ENCODE measurements around the gene IGSF9. TPM values are rescaled to one million over a fixed set of nuclear protein-coding genes. Genes with fewer than 3 reads are reported as not detected.

The IGSF9 gene
- total and polyA plus RNA-seq, 2 of the 4 experiments (the other 2 are of a cell fraction) = 0.05 TPM; not detected in 1

DNA sequence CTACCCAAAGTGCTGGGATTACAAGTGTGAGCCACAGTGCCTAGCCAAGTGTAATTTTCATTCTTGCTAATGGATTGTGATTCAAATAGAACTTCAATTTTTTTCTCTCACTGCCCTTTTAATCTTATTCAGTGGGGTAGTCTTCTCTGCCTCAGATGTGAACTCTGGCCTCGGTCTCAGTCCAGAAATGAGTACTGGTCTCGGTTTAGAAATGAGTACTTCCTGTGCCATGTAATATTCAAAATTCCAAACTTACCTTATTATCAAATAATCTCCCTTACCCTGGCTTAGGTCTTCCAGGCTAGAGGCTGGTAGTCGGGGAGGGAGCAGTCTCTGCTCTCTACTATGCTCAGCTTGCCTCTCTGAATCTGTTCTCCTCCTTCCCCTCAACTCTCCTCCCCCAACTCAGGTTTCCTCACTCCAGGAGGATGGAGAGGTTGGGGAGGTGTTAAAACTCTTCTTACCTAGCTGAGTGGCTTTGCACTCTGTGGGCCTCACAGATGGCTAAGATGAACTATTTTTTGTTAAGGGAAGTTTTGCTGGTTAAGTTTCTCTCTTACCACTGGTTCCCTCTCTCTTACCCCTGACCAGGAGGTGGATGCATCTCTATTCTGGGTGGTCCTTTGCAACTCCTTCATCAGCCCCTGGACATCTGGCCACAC is 13.4 kb upstream of the IGSF9 start:
- no peak overlapping the region for H2AK9ac ChIP-seq (replicated peaks; ENCODE audit: low read depth, low read length, poor library complexity)
- no peak overlapping the region for H4K91ac ChIP-seq (ENCODE audit: insufficient read depth, low read depth, low read length)
- TF ChIP-seq, protein P1, sequence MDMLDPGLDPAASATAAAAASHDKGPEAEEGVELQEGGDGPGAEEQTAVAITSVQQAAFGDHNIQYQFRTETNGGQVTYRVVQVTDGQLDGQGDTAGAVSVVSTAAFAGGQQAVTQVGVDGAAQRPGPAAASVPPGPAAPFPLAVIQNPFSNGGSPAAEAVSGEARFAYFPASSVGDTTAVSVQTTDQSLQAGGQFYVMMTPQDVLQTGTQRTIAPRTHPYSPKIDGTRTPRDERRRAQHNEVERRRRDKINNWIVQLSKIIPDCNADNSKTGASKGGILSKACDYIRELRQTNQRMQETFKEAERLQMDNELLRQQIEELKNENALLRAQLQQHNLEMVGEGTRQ (IDR thresholded peaks at IDR 0.05; ENCODE audit: low read depth, low read length) = no peak
- TF ChIP-seq FOS (IDR thresholded peaks at IDR 0.05; ENCODE audit: low read depth, low read length) (no peak), BHLHE40 (IDR thresholded peaks at IDR 0.05; ENCODE audit: low read depth, low read length) (no peak)
- H3K4me3 ChIP-seq (ENCODE audit: insufficient read depth, low read depth, low read length) = no peak overlapping the region
- H3K4me1 ChIP-seq (ENCODE audit: control insufficient read depth, insufficient read depth, low read length) = peaks cover 3% of the 10 kb centered on the region; the same call in 1 of the 2 replicates
- H3K18ac ChIP-seq (ENCODE audit: low read depth, low read length) = no peak overlapping the region
- no peak overlapping the region for H2BK120ac ChIP-seq (ENCODE audit: low read depth, low read length)
- no peak overlapping the region for H3K23ac ChIP-seq (ENCODE audit: low read depth, low read length)
- no TSS peak for BruUV-seq (replicated peaks)
- no peaks in the 10 kb centered on the region; the same call in 1 of the 2 replicates for H3K27me3 ChIP-seq (ENCODE audit: control insufficient read depth, insufficient read depth, low read length)
- no peak overlapping the region for H2BK20ac ChIP-seq (ENCODE audit: low read depth, low read length)
- H3K56ac ChIP-seq (ENCODE audit: extremely low read depth, insufficient read depth, low read length) = no peak overlapping the region
- no peak overlapping the region for H3K9ac ChIP-seq (ENCODE audit: low read depth, low read length)
- H3K4ac ChIP-seq (ENCODE audit: low read depth, low read length) = no peak overlapping the region
- DNase-seq (no peak), ATAC-seq (ENCODE audit: low read depth) (no peak)
- H4K8ac ChIP-seq (ENCODE audit: low read depth in 2 of 2, low read length in 2 of 2) = no peak overlapping the region
- no peak overlapping the region for H3K27ac ChIP-seq (ENCODE audit: insufficient read depth, low read length)
- POLR2A ChIA-PET (ENCODE audit: unreplicated experiment) = no interaction called here
- dilution Hi-C loops (cut with HindIII; ENCODE audit: low sequenced_read_pairs, unreplicated experiment) = no loop called here
- no peaks in the 10 kb centered on the region for H4K20me1 ChIP-seq (ENCODE audit: insufficient read depth, low read length)
- no CpG with 5 or more reads among the region's 3 CpGs for WGBS, 2 experiments (ENCODE audit: extremely low coverage in 2 of 2, insufficient read length in 1 of 2)
- CTCF ChIA-PET = interaction anchor here (1.0 kb wide), 1 partner anchor 13 kb away, joined by 3 read pairs; no protein-coding TSS in a partner anchor
- intact Hi-C loops (cut with micrococcal nuclease) = no loop called here
- no peak overlapping the region for H2AK5ac ChIP-seq (ENCODE audit: low read depth, low read length)
- no peak overlapping the region for H2BK5ac ChIP-seq (ENCODE audit: low read depth, low read length, poor library complexity, severe bottlenecking)
- no peak overlapping the region for H2AFZ ChIP-seq (replicated peaks; ENCODE audit: low read length, poor library complexity)
- no peaks in the 10 kb centered on the region for H3K36me3 ChIP-seq (ENCODE audit: control insufficient read depth, insufficient read depth, low read length)
- no peak overlapping the region for H2BK15ac ChIP-seq (ENCODE audit: low read depth, low read length)
- no peak overlapping the region for H3K14ac ChIP-seq (replicated peaks; ENCODE audit: low read depth, low read length)
- no peak overlapping the region for H4K5ac ChIP-seq (ENCODE audit: low read depth, low read length)
- no peaks in the 10 kb centered on the region for H3K9me3 ChIP-seq (ENCODE audit: control insufficient read depth, insufficient read depth, low read length)
- no peak overlapping the region for H3K4me2 ChIP-seq (ENCODE audit: low read depth, low read length)
- in situ Hi-C loops (cut with MboI; ENCODE audit: low sequenced_read_pairs) = no loop called here
- no peaks in the 10 kb centered on the region for H3K9me1 ChIP-seq (ENCODE audit: insufficient read depth, low read length)
- H3K79me1 ChIP-seq (ENCODE audit: low read depth in 1 of 2, low read length in 2 of 2) = no peaks in the 10 kb centered on the region

All from IMR-90 (cell line).